ENCODE results near the gene ERCC8.
"Not testable (repeated sequence)": the region's sequence is repeated elsewhere in the genome, so short reads cannot be mapped to it uniquely, and the experiment has no call there.

The ERCC8 gene

DNA sequence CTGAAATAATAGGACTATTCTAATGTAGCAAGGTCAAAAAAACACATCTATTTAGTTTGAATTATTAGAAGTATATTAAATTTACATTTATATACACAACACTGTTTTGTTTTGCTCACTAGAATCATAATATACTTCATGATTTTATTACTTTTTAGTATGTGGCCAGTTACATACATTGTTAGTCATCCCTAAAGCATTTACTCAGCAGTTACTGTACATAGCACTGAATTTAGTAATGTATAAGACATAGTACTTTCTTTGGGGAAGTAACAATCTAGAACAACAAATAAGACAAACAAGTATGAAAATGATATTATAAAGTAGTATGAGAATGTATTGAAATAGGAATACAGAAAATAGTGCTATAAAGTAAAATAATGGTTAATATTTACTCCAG, 28.2 kb downstream of the ERCC8 start:
- DNase-seq: no peak

DNA sequence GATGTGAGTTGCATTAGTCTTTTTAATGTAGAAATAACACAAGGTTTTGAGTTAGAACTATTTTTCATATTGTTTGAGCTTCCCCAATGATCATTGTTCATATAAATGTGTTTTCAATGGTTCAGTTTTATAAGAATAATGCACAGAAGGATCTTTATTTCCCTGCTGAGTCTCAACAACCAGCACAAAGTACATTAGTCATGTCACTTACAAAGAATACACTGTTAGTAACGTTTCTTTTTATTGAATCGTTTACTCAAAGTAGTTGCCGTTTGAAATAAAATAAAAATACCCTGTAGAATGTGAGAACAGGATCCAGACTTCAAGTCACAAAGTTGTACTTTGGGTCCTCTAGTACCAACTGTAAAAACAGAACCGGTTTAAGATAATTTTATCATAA, 41.5 kb downstream of the ERCC8 start:
- DNase-seq: peak in 1 of 2 donors; percentile 64

DNA sequence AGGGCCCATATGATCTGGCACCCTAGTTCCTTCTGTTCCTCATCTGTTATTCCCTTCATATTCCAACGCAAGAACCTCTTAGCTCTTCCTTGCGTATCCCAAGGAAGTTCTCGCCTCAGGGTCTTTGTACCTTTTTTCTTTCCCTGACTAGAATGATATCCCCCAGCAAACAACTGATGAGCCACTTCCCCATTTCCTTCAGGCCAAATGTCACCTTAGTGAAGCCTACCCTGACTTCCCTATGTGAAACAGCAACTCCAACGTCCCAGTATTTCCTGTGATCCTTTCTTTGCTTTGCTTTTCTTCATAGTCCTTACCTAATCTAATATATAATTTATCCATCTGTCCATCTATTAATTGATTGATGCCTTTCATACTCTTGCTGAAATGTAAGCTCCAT, 47.9 kb downstream of the ERCC8 start:
- DNase-seq: no peak

DNA sequence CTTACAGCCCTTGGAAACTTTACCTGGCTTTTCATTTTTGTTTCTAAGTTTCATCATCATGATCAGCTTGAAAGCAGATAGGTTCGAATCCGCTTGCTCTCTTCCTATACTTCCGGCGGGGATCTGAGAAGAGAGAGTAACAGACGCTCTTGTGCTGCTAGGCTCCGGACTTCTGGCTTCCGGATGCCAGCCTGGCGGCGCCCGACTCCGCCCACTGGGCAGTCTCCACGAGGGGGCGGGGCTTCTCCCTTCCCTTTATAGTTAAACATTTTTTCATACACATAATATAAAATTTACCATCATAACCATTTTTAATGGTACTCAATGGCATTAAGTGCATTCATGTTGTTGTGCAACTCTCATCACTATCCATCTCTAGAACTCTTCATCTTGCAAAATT, 51.3 kb downstream of the ERCC8 start:
- DNase-seq: no peak

DNA sequence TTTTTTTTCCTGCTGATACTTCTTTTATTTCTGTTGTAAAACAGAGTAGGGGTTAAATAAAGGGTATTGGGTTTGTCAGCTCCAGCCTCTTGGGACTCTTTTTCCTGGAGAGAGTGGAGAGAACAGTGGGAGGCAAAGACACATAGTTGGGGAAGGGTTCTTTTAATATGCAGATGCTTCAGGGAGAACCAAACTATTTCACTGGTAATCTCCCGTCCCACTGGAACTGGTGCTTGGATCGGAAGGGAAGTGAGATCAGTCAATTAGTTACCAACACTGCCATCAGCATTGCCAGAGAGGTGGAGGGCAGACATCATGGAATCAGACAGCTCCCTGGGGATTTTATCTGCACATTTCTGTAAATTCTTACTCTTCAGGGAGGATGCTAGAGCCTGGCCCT, 53.2 kb downstream of the ERCC8 start:
- DNase-seq: no peak

DNA sequence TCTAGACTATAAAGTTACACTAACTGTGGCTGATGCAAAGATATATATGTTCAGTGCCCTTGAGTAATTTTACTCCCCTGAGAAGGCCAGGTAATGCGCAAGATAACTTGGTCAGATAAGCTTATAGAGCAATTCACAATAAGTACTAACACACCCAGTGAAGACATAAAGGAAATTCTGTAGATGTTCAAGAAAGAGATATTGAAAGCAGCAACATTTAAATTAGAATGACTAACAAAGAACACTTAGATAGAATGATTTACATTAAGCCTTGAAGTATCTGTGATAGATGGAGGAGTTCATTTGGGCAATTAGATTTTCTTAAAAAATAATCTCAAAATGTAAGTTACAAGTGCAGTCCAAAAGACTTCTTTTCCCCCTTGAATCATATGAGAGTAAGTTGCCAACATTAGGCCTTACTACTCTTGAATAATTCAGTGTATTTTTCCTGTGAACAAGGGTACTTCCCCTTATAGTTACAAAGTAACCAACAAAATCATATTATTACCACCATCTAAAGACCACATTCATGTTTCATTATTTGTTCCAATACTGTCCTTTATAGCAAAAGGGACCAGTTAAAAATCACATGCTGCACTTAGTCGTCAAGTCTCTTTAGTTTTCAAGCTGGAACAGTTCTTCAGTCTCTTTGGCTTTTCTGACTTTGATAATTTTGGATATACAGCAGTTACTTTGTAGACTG, 56.4 kb downstream of the ERCC8 start:
- DNase-seq: no peak

DNA sequence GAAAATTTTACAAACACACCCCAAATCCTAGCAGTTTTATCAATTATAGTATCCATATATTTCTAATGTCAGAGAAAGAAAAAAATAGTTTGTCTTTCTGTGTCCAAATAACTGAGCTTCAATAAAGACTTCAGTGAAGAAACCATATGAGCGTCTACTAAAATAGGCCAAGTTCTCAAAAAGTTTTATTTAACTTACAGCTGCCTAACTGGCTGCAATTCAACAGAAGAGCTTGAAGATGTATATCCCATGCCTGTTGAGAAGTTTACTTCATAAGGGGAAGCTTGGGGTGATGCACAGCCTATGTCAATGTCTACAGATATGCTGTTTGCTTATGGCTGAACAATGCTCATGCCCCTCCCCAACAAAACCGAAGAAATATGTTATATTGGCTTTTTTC, 57.1 kb downstream of the ERCC8 start:
- no peak for DNase-seq

DNA sequence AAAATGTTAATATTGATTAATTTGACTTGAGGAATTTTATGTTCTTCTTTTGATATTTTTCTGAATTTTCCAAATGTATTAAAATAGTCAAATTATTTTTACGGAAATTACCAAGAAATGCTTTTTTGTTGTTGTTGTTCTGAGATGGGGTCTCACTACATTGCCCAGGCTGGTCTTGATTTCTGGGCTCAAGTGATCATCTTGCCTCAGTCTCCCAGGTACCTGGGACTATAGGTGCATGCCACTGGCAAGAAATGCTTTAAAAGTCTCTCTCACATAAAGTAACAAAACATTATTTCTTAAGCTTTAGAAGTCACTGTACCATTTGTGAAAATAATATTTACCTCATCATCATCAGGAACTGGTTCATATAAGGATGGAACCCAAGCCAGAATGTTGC, 57.8 kb downstream of the ERCC8 start:
- DNase-seq: no peak

DNA sequence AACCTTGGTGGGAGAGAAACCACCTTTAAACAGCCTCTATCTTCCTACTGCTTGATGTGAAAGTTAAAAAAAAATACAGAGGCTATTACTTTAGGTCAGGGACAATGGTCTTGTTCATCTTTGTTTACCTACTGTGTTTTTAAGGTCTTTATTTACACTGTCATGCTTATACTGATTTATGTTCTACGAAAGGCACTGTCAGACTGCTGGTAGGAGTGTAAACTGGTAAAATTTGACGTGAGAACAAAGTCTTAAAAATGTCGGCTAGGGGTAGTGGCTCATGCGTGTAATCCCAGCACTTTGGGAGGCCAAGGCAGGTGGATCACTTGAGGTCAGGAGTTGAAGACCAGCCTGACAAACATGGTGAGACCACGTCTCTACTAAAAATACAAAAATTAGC, 58.7 kb downstream of the ERCC8 start:
- DNase-seq: no peak

DNA sequence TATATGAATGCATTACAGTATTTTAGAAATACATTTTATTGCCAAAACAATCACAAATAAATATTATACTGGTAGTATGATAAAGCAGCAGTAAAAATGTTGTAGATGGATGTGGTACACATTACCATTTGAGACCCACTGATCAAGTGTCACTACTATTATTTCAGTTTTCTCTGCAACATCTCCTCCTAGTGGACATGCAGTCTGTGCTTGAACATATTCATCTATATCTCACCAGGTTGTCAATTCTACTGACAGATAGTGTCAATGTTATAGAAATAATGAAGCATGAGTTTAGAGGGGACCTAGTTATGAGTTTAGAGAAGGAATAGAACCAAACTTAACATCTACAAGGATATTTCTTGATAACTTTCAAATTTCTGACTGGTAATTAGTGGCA, 61.6 kb downstream of the ERCC8 start:
- no peak for DNase-seq

DNA sequence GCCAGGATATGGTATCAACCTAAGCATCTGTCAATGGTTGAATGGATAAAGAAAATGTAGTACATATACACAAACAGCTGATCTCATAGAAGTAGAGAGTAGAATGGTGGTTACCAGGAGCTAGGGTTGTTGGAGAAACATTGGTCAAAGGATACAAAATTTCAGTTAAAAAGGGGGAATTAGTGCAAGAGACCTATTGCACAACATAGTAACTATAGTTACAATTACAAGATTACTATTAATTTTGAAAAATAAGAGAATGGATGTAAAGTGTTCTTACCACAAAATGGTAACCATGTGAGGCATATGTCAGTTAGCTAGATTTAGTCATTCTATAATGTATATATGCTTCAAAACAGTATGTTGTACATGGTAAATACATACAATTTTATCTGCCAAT, 72.0 kb downstream of the ERCC8 start:
- DNase-seq: no peak

DNA sequence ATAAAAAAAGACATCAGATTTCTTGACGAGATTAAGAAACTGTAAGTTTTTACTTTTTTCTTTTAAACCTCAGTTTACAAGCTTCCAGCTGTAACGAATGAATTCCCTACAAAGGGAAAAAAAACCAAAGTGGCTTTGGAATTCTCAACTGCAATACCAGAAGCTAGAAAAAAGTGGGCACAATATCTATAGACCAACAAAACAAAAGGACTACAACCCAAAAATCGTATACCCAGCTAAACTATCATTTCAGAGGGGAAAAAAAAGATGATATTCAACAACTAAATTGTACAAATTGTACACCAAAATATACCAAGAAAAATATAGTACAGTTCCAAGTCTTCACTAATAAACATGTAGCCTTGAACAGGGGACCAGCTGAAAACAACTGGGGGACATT, 74.0 kb downstream of the ERCC8 start:
- no peak for DNase-seq

DNA sequence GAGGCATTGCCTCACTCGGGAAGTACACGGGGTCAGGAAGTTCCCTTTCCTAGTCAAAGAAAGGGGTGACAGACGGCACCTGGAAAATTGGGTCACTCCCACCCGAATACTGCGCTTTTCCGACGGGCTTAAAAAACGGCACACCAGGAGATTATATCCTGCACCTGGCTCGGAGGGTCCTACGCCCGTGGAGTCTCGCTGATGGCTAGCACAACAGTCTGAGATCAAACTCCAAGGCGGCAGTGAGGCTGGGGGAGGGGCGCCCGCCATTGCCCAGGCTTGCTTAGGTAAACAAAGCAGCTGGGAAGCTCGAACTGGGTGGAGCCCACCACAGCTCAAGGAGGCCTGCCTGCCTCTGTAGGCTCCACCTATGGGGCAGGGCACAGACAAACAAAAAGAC, 84.3 kb downstream of the ERCC8 start:
- not testable (repeated sequence) for DNase-seq

DNA sequence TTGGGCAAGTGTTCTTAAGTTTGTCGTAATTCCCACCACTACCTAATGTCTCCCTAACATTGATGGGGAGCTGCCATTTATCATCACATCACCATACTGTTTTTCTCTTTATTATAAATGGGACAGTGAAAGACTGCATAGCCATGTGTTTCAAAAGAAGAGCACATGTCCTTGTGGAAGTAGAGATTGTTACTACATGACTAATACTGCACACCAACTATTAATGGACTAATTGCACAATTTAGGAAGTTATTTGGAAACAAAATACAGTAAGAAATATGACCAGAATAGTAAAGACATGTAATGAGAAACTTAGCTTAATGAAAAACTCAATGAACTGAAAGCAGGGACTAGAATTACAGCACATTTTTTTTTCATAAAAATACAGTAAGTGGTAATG, 88.8 kb downstream of the ERCC8 start:
- no peak for DNase-seq

DNA sequence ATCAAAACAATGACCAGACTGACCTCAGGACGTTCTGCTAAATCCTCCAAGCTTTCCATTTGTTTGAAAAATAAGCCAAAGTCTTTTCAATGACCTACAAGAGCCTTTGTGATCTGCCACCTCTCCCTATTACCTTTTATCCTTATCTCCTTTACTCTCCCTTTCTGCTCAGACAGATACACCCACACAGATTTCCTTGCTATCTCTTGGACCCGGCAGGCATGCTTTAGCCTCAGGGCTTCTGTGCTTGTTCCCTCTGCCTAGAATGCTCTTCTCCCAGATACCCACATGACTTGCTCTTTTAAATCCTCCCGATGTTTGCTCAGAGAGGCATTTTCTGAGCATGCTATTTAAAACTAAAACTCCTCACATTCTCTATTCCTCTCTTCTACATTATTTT, 91.9 kb downstream of the ERCC8 start:
- no peak for DNase-seq

DNA sequence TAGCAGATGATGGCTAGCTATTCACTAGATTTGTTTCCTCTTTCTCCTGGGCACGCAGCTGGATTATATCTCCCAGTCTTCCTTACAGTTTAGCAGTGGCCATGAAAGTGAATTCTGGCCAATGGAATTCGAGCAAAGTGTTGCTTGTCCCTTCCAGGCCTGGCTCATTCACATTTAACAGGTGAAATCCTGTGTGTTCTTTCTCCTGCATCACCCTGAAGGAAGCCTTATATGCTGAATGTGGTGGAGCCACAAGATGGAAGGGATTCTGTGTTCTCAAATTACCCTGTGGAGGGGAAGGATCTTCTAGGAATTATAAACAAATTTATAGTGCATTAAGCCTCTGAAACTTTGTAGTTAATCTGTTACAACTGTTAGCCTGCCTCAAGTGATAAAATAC, 92.6 kb downstream of the ERCC8 start:
- no peak for DNase-seq

DNA sequence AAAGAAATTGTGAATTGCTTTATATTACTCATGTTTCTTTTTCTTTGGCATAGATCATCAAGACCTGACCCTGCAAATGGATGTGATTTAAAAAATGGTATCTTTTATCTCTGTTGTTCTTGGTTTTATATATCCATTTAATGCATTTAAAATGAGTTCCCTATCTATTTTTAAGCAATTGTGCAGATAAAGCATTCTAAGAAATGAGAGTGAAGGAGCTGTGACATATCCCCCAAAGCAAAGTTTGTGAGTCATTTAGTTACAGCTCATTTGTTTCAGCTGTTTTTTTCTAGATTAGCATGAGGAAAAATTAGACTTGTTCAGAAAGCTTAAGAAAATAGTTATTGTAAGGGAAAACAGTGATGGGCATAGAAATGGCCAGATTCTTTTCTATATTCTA, 93.2 kb downstream of the ERCC8 start:
- DNase-seq: no peak

DNA sequence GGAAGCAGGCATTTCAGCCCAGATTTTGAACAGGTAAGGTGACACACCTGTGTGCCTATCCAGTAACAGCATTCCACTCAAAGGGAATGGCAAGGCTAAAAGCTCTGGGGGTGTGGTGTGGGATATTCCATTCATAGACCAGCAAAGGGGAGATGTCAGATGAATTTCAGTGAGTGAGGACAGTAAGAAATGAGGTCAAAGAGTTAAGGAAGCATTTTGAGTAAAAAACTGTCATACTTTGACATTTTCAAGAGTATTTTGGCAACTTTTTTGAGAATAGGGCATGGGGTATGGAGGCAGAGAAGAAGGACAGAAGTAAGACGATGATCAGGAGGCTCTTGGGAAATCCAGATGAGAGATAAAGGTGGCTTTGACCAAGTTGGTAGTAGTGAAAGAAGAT, 98.6 kb downstream of the ERCC8 start:
- no peak for DNase-seq

DNA sequence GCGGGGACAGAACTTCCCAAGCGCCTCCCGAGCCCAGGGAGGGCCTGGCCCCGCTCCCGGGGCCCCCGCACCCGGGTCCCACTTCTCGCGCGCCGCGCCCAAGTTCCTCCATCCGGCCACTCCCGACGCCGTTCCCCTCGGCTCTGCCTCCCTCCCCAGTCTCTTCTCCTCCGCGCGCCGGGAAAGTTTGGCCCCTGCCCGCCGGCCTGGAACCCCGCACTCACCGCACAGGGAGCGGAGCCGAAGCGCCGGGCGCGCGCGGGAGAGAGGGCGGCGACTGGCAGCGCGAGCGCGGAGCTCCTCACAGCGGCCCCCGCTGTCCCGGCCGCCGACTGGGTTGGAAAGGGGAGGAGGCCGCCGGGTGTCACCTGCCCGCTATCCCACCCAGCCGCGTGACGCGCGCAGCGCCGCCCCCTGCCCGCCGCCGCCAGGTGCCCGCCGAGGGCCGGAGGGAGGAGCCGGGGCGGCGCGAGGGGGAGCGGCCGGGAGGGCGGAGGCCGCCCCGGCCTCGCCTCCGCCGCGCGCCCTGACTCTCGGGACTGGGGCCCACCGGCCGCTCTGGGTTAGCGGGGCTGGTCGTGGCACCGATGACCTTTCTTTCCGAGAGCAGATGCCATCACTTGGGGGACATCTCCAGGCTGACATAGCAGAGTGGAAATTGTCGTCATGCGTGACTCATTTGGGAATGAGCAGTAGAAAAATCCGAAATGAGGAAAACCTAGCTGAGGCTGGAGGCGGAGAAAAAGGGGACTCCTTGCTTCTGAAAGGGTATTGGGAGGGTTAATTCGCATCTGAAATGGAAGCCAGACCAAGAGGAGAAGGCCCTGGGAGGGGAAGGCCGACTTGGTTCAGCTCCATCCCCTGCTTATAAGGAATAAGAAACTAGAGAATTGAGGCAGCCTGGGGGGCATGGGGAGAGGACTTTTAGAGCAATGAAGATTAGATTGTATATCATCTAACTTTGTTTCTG, 100.6 kb downstream of the ERCC8 start, which contains the start of gene ELOVL7:
Gene ELOVL7, minus strand, starts transcription at position 334 of the 970 bp plus-strand sequence. CDS start 56,872 bp downstream, outside the sequence.
- DNase-seq: peak; percentile 56 to 77

DNA sequence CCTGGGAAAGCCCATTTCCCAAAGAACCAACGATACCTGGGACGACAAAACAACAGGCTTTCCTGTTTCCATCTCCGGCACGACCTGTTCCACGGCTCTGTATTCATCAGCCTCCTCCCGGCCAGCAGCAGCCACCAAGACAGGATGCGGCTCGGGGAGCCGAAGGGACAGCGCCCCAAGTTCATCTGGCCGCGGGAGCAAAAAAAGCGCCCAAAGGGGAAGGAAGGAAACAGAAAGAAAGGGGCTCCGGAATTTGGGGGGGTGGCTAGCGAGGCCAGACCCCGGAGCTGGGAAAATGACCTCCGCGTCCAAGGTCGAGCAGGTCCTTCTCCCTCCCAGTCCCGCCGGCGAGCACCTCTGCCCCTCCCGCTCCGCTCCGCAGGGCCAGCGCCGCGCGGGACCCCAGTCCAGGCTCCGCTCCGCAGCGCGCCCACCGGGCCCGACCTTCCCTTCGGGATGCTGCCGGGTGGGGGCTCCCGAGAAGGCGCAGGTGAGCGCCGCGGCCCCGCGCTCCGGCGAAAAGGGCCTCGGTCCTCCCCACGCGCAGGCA, 101.4 kb downstream of the ERCC8 start:
- DNase-seq: no peak

DNA sequence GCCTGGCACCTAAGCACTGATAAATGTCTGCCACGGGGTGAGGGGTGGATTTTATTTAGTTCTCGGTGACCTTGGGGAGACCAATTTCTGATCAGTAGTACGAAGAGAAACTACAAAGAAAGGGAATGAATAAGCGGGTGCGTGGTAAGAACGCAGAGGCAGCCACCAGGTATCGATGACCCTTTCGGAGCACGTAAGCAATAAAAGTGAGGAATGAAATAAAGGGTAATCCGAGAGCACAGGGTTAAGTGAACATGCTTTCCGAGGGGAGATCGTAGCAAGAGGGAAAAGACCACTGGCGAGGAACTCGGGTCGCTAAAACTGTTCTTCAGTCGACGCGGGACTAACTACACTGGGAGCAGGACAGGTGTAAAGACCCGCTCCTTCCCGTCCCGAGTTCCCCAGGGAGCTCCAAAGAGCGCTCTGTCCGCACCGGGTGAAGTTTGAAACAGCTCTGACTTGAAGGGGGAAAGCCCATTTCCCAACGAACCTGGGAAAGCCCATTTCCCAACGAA, 101.9 kb downstream of the ERCC8 start:
- DNase-seq: no peak

DNA sequence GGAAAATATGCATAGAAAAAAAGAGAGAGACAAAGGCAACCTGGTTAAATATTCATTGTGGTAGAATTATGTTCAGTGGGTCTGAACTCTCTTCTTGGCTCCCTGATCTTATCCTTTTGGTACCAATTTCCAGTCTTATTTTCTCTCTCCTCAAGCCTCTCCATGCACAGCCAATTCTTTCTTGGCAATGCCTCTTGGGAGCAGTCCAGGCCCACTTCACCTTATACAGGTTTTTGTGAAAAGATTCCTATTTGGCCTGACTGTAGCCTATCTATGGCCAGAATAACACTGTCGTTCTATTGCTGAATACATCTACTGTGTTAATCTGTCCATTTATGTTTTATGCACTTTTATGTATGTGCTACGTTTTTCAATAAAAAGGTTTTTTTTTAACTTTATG, 103.5 kb downstream of the ERCC8 start:
- DNase-seq: no peak

DNA sequence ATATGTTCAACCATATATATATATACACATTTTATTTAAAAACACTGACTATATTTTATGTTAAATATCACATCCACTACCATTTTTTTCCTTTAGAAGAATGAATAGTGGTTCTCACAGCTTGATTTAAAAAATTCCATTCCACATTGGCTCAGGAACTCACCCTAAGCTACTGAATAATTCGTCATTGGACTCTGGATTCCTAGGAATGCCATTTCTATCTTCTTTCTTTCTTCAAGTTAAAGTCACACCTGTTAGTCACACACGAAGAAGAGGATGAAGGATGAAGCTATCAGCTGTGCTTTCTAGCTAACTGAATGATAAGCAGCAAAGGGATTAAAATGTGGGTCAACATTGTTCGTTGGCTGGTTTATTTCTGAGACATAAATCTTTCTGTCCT, 108.7 kb downstream of the ERCC8 start:
- no peak for DNase-seq

DNA sequence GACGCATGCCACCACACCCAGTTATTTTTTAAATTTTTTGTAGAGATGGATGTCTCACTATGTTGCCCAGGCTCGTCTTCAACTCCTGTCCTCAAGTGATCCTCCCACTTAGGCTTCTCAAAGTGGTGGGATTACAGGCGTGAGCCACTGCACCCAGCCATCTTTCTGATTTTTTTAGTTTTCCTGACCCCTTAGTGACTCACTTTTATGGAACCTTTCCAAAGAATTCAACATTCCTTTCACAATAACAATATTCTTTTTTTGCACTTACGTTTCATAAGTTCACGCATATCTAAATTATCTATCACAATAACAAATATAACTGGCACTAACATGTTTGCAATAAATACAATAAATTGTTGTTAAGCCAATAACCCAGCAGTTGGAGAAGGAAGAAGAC, 109.3 kb downstream of the ERCC8 start:
- no peak for DNase-seq

Data from hippocampal formation (tissue), 2 donors.